Gastroesophageal sphincter (tissue), 3 donors: ENCODE data around the gene TSPEAR.

Experiments
- EP300 ChIP-seq: sonication (generic); formaldehyde crosslinking; IDR thresholded peaks from one replicate; pipeline ENCODE4 v1.6.1; 2017; ENCODE audit warnings: antibody characterized with exemption, mild to moderate bottlenecking
- POLR2A ChIP-seq, 2 donors: fragments of 450-650 bp; IDR thresholded peaks; one replicate each; pipeline ENCODE4 v1.6.1; 2017; ENCODE audit warnings: antibody characterized with exemption in 2 of 2, mild to moderate bottlenecking in 2 of 2, moderate library complexity in 1 of 2
- POLR2AphosphoS5 ChIP-seq: sonication (generic); formaldehyde crosslinking; IDR thresholded peaks from one replicate; pipeline ENCODE4 v1.6.1; 2017; ENCODE audit warnings: antibody characterized with exemption
- TF ChIP-seq, protein P1 (sequence below), 4 experiments: fragments of 200-600 bp in 2 of 4; fragments of 450-650 bp in 2 of 4; sonication (generic) in 1 of 4; IDR thresholded peaks; one replicate each; pipeline ENCODE4 v1.5.1; 2017 to 2019; ENCODE audit warnings: antibody characterized with exemption in 4 of 4, mild to moderate bottlenecking in 2 of 4, moderate library complexity in 2 of 4

DNA sequence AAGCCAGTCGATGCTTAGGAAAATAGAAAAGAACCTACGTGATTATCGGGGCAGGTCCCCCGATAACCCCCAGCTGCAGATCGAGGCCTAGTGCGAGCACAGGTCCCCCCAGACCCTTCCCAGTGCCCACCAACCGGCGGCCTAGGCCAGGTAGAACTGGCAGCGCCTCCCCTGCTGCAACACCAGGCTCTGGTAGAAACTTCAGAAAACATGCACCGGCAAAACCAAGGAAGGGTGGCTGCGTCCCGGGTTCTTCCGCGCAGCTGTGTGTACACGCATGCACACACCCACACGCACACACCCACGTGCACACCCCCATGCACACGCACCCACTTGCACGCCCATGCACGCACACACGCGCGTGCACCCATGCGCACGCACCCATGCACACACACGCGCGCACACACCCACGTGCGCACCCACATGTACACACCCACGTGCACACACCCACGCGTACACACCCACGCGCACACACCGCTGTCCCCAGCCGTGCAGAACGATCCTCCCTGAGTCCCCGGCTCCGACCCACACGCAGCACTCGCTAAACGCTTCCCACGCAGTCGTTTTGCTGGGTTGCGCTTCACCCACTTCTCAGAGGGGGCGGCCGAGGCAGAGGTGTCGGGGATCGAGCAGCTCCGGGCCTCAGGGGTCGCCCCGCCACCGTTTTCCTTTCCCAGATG lies 5.2 kb downstream of the TSPEAR start:
- TF ChIP-seq, protein P1, sequence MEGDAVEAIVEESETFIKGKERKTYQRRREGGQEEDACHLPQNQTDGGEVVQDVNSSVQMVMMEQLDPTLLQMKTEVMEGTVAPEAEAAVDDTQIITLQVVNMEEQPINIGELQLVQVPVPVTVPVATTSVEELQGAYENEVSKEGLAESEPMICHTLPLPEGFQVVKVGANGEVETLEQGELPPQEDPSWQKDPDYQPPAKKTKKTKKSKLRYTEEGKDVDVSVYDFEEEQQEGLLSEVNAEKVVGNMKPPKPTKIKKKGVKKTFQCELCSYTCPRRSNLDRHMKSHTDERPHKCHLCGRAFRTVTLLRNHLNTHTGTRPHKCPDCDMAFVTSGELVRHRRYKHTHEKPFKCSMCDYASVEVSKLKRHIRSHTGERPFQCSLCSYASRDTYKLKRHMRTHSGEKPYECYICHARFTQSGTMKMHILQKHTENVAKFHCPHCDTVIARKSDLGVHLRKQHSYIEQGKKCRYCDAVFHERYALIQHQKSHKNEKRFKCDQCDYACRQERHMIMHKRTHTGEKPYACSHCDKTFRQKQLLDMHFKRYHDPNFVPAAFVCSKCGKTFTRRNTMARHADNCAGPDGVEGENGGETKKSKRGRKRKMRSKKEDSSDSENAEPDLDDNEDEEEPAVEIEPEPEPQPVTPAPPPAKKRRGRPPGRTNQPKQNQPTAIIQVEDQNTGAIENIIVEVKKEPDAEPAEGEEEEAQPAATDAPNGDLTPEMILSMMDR (IDR thresholded peaks at IDR 0.05), result no peak
- TF ChIP-seq POLR2A (IDR thresholded peaks at IDR 0.05) (no peak), EP300 (no peak), POLR2AphosphoS5 (no peak)
